IMR-90 (cell line): ENCODE results near the gene C3orf70.

Experiments used
- CTCF ChIP-seq: conservative IDR thresholded peaks from 2 replicates; pipeline ENCODE4 v1.5.1; 2012; ENCODE audit warnings: mild to moderate bottlenecking, low read depth, low read length, improper control_type of control experiment
- MAFK ChIP-seq: IDR thresholded peaks from 2 replicates; pipeline ENCODE4 v1.6.1; 2012; ENCODE audit warnings: low read depth, low read length, improper control_type of control experiment
- MXI1 ChIP-seq: IDR thresholded peaks from 2 replicates; pipeline ENCODE4 v1.6.1; 2012; ENCODE audit warnings: low read depth, mild to moderate bottlenecking, low read length, moderate library complexity, borderline replicate concordance
- RCOR1 ChIP-seq: IDR thresholded peaks from 2 replicates; pipeline ENCODE4 v1.6.1; 2012; ENCODE audit warnings: mild to moderate bottlenecking, low read length, improper control_type of control experiment; ENCODE audit not compliant: insufficient replicate concordance

DNA sequence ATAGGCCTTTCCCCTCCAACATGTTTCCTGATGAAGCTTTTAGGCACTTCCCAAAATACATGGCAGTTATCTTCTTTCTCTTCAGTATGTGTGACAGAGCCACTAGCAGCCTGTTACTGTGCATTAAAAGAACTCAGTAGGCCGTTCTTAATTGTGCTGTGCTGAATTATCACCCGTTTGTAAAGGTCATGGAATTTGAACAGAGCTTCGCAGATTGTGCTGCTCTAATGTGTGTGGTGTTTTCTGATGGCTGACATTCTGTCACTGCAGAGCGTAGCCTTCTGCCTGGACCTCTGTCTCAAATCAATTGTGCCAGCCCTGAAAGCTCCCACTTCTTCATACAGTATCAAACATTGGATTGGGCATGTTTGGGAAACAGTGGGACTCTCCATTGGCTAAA is 111.3 kb downstream of the C3orf70 start:
- TF ChIP-seq MAFK (no peak), MXI1 (no peak), CTCF (no peak), RCOR1 (no peak)
